ENCODE measurements around the gene MSH3. TPM values are rescaled to one million over a fixed set of nuclear protein-coding genes. Genes with fewer than 3 reads are reported as not detected.
"Not testable (repeated sequence)": the region's sequence is repeated elsewhere in the genome, so short reads cannot be mapped to it uniquely, and the experiment has no call there.

MSH3 gene
- total and polyA plus RNA-seq, 2 of the 8 experiments (the other 6 are each of a cell fraction or from before 2014, with no cell fraction given), result 3.6 to 22.6 TPM

GRCh38 chr5:80824159-80824558 is 169.7 kb downstream of the MSH3 start:
- H3K27me3 ChIP-seq (replicated peaks in 1 of 4; ENCODE audit: control insufficient read depth in 3 of 4, extremely low read depth in 1 of 4, insufficient read depth in 3 of 4, low read length in 3 of 4); POLR2A ChIA-PET (ENCODE audit: partially characterized antibody); H4K5ac ChIP-seq (ENCODE audit: insufficient read length, low read depth, low read length); H3K9ac ChIP-seq (replicated peaks in 1 of 4; ENCODE audit: extremely low read depth in 1 of 4, low read depth in 3 of 4, low read length in 3 of 4); H4K91ac ChIP-seq (replicated peaks; ENCODE audit: insufficient read length, low read length); CTCF ChIA-PET (ENCODE audit: partially characterized antibody); H3K27ac ChIP-seq (ENCODE audit: low read depth, low read length); H3K4me2 ChIP-seq (ENCODE audit: insufficient read depth in 1 of 2, low read depth in 2 of 2, low read length in 2 of 2); H3K14ac ChIP-seq (ENCODE audit: insufficient read length); H3K4me3 ChIP-seq (ENCODE audit: extremely low read depth in 1 of 4, insufficient read depth in 2 of 4, low read depth in 3 of 4, low read length in 4 of 4); H2BK20ac ChIP-seq (ENCODE audit: low read length); H3K56ac ChIP-seq (replicated peaks; ENCODE audit: insufficient read length, low read depth, low read length); H2AK5ac ChIP-seq (ENCODE audit: low read depth, low read length); H2BK15ac ChIP-seq (ENCODE audit: low read length); FAIRE-seq; H3K79me1 ChIP-seq (ENCODE audit: low read depth, low read length); H2BK12ac ChIP-seq (ENCODE audit: low read depth, low read length); H3K79me2 ChIP-seq (ENCODE audit: control insufficient read depth in 1 of 2, insufficient read depth in 2 of 2, low read length in 2 of 2); H3K23ac ChIP-seq (ENCODE audit: insufficient read length); H4K20me1 ChIP-seq (replicated peaks in 1 of 2; ENCODE audit: control insufficient read depth in 1 of 2, insufficient read depth in 2 of 2, low read length in 2 of 2); H2BK5ac ChIP-seq (ENCODE audit: low read depth, low read length); DNase-seq (ENCODE audit: low read depth in 1 of 2, low spot score in 2 of 2); H3K4me1 ChIP-seq (replicated peaks in 1 of 4; ENCODE audit: control insufficient read depth in 3 of 4, insufficient read depth in 4 of 4, low read length in 3 of 4); H4K8ac ChIP-seq (ENCODE audit: extremely low read depth, insufficient read depth, low read length); H2BK120ac ChIP-seq (replicated peaks; ENCODE audit: low read depth, low read length); H3K4ac ChIP-seq (replicated peaks; ENCODE audit: insufficient read length, low read depth, low read length); H3K23me2 ChIP-seq (ENCODE audit: low read depth, low read length); H3K18ac ChIP-seq (ENCODE audit: extremely low read depth, low read length); H2AFZ ChIP-seq (ENCODE audit: low read length): not testable (repeated sequence)
- Histone ChIP-seq H3K9me3 (ENCODE audit: insufficient read depth in 2 of 2, low read depth in 1 of 2, low read length in 1 of 2) (peaks cover 17 to 25% of the 10 kb centered on the region in 2 experiments), H3K36me3 (ENCODE audit: control insufficient read depth in 2 of 4, insufficient read depth in 4 of 4, low read length in 3 of 4) (peaks cover 0 to 20% (median 0%) of the 10 kb centered on the region in 4 experiments; a peak in 1 of 8 replicates)
- 100% methylated on average over 3 of the region's 22 CpGs; no CpG with 5 or more reads in 1 of the 2 experiments for WGBS, 2 experiments (ENCODE audit: extremely low coverage in 1 of 2, insufficient coverage in 1 of 2, insufficient read length in 1 of 2, insufficient replicate concordance in 2 of 2, low coverage in 1 of 2, low lambda C conversion rate in 2 of 2, missing lambda C conversion rate in 1 of 2)

All from H1 (cell line).